Erythroblast (primary cell): ENCODE data around the gene PIGP.

Experiments used
- GATA1 ChIP-seq: IDR thresholded peaks from 2 replicates; pipeline ENCODE4 v1.6.1; 2011; ENCODE audit warnings: low read depth, mild to moderate bottlenecking, control low read depth, low read length, moderate library complexity
- POLR2A ChIP-seq: IDR thresholded peaks from 2 replicates; pipeline ENCODE4 v1.6.1; 2011; ENCODE audit warnings: mild to moderate bottlenecking, low read length

GRCh38 chr21:37065561-37066177 lies 7.2 kb downstream of the PIGP start:
- no peak for TF ChIP-seq POLR2A
- TF ChIP-seq GATA1 = no peak
